Smooth muscle cell (in vitro differentiated cells): ENCODE data around the gene GABRG3. TPM values are rescaled to one million over a fixed set of nuclear protein-coding genes. Genes with fewer than 3 reads are reported as not detected.

Source experiments
- DNase-seq: peaks from one replicate; lab custom pipeline; 2025; ENCODE audit not compliant: unreplicated experiment; lab: John Stamatoyannopoulos, UW
- H2AFZ ChIP-seq: fragments of 200-600 bp; sonication (generic); 2 replicates; pipeline ENCODE4 v1.6.0; 2016; ENCODE audit warnings: antibody characterized with exemption, low read depth, mild to moderate bottlenecking
- H3F3A ChIP-seq: fragments of 200-600 bp; sonication (generic); 2 replicates; pipeline ENCODE4 v1.6.0; 2017; ENCODE audit warnings: antibody characterized with exemption, low read depth
- H3K27ac ChIP-seq: fragments of 200-600 bp; sonication (generic); 2 replicates; pipeline ENCODE4 v1.5.1; 2016; ENCODE audit warnings: low read depth, mild to moderate bottlenecking
- H3K27me3 ChIP-seq: fragments of 200-600 bp; sonication (generic); 2 replicates; pipeline ENCODE4 v1.6.1; 2016; ENCODE audit warnings: low read depth, mild to moderate bottlenecking
- H3K36me3 ChIP-seq: fragments of 200-600 bp; sonication (generic); 2 replicates; pipeline ENCODE4 v1.5.1; 2016; ENCODE audit warnings: low read depth
- H3K4me1 ChIP-seq: fragments of 200-600 bp; sonication (generic); 2 replicates; pipeline ENCODE4 v1.5.1; 2016; ENCODE audit warnings: low read depth
- H3K4me2 ChIP-seq: fragments of 200-600 bp; sonication (generic); 2 replicates; pipeline ENCODE4 v1.6.0; 2016; ENCODE audit warnings: mild to moderate bottlenecking
- H3K4me3 ChIP-seq: fragments of 200-600 bp; sonication (generic); 2 replicates; pipeline ENCODE4 v1.5.1; 2016; ENCODE audit warnings: mild to moderate bottlenecking
- H3K79me2 ChIP-seq: fragments of 200-600 bp; sonication (generic); 2 replicates; pipeline ENCODE4 v1.6.0; 2016; ENCODE audit warnings: low read depth, mild to moderate bottlenecking
- H3K9ac ChIP-seq: fragments of 200-600 bp; sonication (generic); 2 replicates; pipeline ENCODE4 v1.6.0; 2016; ENCODE audit warnings: low read depth
- H3K9me3 ChIP-seq: fragments of 200-600 bp; sonication (generic); replicated peaks from 2 replicates; pipeline ENCODE4 v1.5.1; 2016; ENCODE audit warnings: low read depth
- H4K20me1 ChIP-seq: fragments of 200-600 bp; sonication (generic); 2 replicates; pipeline ENCODE4 v1.6.0; 2016; ENCODE audit warnings: low read depth
- WGBS: methylation state at CpG from one replicate; pipeline ENCODE4 v1.1.7; 2016; ENCODE audit warnings: low lambda C conversion rate; 5-methylcytosine and 5-hydroxymethylcytosine counted together
- polyA plus RNA-seq: library from polyadenylated mRNA; unstranded; fragments of >200 nt; fragmentation: Nextera tagmentation; extraction: Ambion mirVana; gene quantifications from 2 replicates; pipeline ENCODE4 v1.2.1, GENCODE V29; 2016
- total RNA-seq: library from RNA; depleted of rRNA; stranded (reverse); fragments of >200 nt; gene quantifications from 2 replicates; pipeline ENCODE4 v1.2.3, GENCODE V29; 2014
- TF ChIP-seq, protein P1 (sequence below): fragments of 200-600 bp; sonication (generic); IDR thresholded peaks from 2 replicates; pipeline ENCODE4 v1.5.1; 2017; ENCODE audit warnings: borderline replicate concordance, mild to moderate bottlenecking, antibody characterized with exemption; ENCODE audit not compliant: insufficient read depth, poor library complexity, severe bottlenecking

Gene GABRG3
- total and polyA plus RNA-seq, 2 experiments from 2014 or later: under 0.01 TPM; not detected in 1

DNA sequence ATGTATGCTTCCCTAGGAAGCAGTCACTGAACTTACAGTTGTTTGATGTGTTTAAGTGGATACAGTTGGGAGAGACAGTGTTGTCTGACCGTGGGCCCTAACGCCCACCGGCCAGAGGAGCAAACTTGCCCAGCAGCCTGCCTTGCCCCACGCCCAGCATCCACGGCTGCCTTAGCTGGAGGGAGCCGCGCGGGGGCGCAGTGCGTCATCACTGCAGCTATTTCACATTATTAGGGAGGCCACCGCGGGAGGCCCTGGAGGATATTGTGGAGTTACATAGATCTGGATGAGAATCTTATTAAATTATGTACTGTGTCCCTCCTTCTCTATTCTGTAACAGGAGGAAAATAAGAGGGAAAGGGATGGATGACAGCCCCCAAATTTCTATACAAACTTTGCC is 267.2 kb downstream of the GABRG3 start:
- H3K9me3 ChIP-seq: no peaks in the 10 kb centered on the region
- H3K4me1 ChIP-seq: no peaks in the 10 kb centered on the region
- H3K4me3 ChIP-seq: no peak overlapping the region
- H3F3A ChIP-seq: no peaks in the 10 kb centered on the region
- H2AFZ ChIP-seq: no peak overlapping the region
- H3K27me3 ChIP-seq: no peaks in the 10 kb centered on the region
- DNase-seq: no peak
- TF ChIP-seq, protein P1, sequence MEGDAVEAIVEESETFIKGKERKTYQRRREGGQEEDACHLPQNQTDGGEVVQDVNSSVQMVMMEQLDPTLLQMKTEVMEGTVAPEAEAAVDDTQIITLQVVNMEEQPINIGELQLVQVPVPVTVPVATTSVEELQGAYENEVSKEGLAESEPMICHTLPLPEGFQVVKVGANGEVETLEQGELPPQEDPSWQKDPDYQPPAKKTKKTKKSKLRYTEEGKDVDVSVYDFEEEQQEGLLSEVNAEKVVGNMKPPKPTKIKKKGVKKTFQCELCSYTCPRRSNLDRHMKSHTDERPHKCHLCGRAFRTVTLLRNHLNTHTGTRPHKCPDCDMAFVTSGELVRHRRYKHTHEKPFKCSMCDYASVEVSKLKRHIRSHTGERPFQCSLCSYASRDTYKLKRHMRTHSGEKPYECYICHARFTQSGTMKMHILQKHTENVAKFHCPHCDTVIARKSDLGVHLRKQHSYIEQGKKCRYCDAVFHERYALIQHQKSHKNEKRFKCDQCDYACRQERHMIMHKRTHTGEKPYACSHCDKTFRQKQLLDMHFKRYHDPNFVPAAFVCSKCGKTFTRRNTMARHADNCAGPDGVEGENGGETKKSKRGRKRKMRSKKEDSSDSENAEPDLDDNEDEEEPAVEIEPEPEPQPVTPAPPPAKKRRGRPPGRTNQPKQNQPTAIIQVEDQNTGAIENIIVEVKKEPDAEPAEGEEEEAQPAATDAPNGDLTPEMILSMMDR: peak; percentile 27
- no peak overlapping the region for H3K4me2 ChIP-seq
- H4K20me1 ChIP-seq: no peaks in the 10 kb centered on the region
- no peaks in the 10 kb centered on the region for H3K36me3 ChIP-seq
- 58% methylated on average over 12 of the region's 12 CpGs for WGBS
- no peak overlapping the region for H3K9ac ChIP-seq
- H3K27ac ChIP-seq: no peak overlapping the region
- H3K79me2 ChIP-seq: no peaks in the 10 kb centered on the region

DNA sequence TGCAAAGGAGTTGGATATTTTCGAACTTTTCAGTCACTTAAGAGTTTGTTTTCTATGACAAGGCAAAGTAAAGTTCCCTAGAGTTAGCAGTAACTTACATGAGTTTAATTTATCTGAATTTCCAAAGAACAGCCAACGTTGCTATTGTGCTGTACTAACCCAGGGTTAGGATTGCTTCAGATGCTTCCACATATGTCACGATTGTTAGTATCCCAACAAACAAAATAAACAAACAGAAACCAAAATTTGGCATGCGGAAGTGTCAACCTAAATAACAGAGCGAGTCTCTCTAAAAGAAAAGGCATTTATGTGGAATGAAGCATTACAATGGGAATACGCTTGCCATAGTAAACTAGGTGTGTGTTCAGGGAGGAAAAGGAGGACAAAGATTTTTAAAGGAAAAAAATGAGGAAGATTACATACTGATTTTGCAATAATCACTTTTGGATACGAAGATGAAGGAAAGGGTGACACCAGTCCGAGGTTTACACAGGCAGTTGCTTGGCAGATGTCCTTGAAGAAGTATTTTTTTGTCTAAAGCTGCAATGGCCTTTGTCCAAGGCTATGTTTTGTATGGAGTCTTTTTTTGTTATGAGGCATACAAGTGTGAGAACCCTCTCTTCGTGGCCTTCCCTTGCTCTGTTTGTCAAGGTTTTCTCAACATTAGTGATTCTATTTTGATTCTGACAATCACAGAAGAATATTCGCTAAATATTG is 267.9 kb downstream of the GABRG3 start:
- H3K36me3 ChIP-seq: no peaks in the 10 kb centered on the region
- H2AFZ ChIP-seq: no peak overlapping the region
- TF ChIP-seq, protein P1: no peak

GRCh38 chr15:27241943-27242342 is 271.0 kb downstream of the GABRG3 start:
- no peaks in the 10 kb centered on the region for H3F3A ChIP-seq
- WGBS: 29% methylated on average over 2 of the region's 2 CpGs

More for the DNA sequence above, 267.9 kb downstream of the GABRG3 start:
- H3K27ac ChIP-seq: no peak overlapping the region
- DNase-seq: no peak
- H3K4me2 ChIP-seq: no peak overlapping the region
- H3K27me3 ChIP-seq: no peaks in the 10 kb centered on the region
- no peak overlapping the region for H3K9ac ChIP-seq
- H3K79me2 ChIP-seq: no peaks in the 10 kb centered on the region
- H3K9me3 ChIP-seq: no peaks in the 10 kb centered on the region
- H3F3A ChIP-seq: no peaks in the 10 kb centered on the region
- no peaks in the 10 kb centered on the region for H3K4me1 ChIP-seq
- H3K4me3 ChIP-seq: no peak overlapping the region
- H4K20me1 ChIP-seq: no peaks in the 10 kb centered on the region
- WGBS: 90% methylated on average over 10 of the region's 10 CpGs

More at GRCh38 chr15:27241943-27242342, 271.0 kb downstream of the GABRG3 start:
- Histone ChIP-seq H3K36me3 (no peaks in the 10 kb centered on the region), H3K4me2 (no peak overlapping the region), H2AFZ (no peak overlapping the region), H3K4me3 (no peak overlapping the region), H3K9ac (no peak overlapping the region), H3K4me1 (no peaks in the 10 kb centered on the region), H3K9me3 (no peaks in the 10 kb centered on the region), H3K27me3 (no peaks in the 10 kb centered on the region), H3K27ac (no peak overlapping the region), H3K79me2 (no peaks in the 10 kb centered on the region), H4K20me1 (no peaks in the 10 kb centered on the region)
- TF ChIP-seq, protein P1: no peak
- no peak for DNase-seq
